ENCODE data around the gene SIGMAR1.
A peak's percentile ranks its signal among the peaks of the same experiment; 100 is the strongest.
"Not testable (repeated sequence)": the region's sequence is repeated elsewhere in the genome, so short reads cannot be mapped to it uniquely, and the experiment has no call there.

SIGMAR1 gene

DNA sequence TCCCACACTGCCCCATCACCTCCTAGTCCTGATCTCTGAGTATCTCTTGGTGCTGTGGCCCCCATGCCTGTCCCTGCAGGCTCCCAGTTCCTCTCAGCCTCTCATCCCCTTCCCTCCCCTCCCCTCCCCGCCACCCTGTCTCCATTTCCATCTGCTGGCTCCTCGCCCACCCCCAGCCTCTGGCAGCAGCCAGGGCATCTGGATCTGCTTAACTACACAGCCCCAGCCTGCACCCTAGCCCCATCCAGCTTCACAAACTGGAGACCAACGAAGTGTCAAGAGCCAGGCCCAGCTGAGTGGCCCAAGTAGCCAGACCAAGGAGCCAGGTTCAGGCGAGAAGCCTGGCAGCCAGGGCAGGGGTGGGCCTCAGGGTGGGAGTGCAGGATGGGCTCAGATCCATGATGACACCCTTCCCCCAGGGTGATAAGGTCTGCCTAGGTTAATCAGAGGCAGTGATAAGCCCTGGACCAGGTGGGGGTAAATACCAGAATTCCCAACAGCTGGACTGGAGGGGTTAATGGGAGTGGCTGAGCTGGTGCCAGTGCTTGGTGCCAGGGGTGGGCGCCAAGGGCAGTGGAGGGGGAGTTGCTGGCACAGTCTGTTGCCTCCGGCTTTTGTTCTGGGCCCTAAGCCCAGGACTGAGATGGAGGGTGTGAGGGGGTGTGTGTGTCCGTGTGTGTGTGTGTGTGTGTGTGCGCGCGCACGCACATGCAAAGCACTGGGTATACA is 16.9 kb upstream of the SIGMAR1 start:
- peak; percentile 88 for DNase-seq

DNA sequence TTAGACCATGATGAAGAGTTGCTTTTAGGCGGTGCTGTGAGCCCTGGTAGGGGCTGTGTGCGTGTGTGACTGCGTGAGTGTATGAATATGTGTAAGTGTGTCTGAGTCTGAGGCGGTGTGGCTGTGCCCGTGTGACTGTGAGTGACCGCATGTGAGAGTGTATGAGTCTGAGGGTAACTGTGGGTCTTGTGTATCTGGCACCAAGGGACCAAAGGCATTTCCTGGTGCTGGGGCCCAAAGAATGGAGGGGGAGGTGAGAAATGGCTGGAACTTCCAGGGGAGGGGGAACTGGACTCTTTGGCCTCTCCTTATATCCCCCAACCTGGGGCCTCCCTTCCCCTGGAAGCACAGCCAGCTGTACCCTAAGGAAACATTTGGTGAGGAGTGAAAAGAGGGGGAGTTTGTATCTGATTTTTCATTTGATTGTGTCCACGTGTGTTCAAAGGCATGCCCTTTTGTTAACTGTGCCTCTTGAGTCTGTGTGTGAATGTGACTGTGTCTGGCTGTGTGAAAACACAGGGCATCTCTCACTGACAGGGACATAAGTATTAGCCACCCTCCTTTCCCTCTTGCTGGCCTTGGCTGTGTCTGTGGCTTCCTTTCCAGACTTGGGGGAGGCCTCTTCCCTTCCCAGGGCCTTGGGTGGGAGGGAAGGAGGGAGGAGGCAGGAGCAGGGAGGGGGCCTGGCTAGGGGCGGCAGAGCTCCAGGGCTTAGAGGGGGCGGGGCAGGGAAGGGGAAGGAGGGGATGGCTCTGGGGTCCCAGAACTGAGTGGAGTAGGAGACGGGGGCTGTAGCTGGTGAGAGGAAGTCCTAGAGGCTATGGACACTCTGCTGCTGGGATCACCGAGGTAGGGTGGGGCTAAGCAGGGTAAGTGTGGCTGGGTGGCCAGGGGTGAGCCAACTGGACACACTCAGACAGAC is 15.8 kb upstream of the SIGMAR1 start:
- peak; percentile 68 for DNase-seq

DNA sequence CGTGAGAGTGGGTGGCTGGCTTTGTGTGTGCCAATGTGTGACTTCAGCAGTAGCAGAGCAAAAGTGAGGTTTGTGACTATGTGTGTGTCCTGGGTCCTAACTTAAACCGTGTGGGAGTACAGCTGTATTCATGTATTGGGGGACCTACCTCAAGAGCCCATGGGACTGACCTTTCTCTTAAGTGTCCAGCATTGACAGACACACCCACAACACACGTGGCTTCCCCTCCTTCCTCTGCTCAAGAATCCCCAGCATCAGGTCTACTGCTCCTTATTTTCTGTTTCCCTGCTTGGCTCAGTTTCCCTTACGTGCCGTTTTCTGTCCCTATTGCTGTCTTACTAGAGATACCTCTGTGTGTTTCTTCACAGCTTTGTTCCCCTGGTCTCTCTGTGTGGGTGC is 15.0 kb upstream of the SIGMAR1 start:
- no peak for DNase-seq

DNA sequence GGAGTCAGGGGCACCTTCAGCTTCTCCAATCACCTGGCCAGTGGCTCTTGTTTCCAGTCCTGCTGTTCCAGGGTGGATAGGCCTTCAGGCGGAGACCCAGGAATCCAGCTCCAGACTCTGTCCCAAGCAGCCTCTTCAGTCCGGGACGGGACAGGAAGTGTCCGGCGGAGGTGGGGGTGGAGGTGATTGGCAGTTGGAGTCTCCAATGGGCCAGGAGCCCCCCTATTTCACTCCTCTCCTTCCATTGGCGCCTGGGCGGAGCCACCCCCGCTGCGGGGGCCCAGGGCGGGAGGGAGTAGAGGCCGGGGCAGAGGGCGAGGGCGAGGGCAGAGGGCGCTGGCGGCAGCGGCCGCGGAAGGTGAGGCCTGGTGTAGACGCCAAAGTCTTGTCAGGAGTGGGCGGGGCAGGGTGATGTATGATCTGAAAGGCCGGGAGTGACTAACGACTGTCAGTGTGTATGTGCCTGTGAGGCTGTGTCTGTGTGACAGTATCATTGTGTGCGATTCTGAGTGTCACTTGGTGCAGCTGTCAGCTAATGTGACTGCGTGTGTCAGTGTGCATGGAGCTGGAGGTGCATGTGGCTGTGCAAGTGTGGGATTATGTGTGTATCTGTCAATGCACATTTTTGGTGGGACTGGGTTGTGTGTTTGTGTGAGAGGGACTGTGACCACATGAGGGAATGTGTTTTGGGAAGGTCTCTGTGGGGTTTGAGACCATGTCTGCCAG is 14.5 kb upstream of the SIGMAR1 start, which contains the start of gene IL11RA:
Gene IL11RA (plus strand): TSS at position 310 of the 726 bp plus-strand sequence. CDS start 3,033 bp downstream, outside the sequence.
- DNase-seq: peak; percentile 82

DNA sequence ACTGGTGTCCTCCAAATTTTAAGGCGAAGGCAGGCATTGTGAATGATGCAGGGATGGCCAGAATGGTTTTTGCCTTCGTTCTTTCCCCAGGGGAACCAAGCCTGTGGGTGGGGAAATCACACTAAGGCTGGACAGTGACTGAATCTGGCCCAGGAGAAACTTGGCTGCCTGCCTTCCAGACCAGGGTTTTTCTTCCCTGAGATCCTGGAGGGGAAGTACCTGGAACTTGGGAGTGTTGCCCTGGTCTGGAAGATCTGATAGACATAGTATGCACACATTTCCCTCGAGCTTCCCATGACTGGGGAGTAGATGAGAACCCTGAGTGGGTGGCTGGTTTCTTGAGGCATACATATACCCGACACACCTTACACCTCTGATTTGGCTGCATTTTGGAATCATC is 13.7 kb upstream of the SIGMAR1 start:
- no peak for DNase-seq

DNA sequence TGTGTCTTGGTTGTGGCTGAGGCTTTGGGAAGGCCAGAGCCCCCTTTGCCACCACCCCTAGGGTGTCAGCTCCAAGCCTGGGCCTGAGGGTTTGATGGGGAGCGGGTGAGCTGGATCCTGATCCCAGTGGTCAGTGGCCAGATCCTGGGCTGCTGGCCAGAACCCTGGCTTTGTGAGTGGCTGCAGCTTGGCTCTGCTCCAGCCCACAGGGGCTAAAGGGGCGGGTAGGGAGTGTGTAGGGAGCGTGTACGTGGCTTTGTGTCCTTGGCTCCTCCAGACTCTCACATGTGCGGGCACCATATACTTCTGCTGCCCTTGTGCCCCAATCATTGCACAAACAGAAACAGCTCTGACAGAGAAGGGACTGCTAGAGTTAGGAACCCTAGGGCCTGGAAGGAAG is 13.2 kb upstream of the SIGMAR1 start:
- no peak for DNase-seq

DNA sequence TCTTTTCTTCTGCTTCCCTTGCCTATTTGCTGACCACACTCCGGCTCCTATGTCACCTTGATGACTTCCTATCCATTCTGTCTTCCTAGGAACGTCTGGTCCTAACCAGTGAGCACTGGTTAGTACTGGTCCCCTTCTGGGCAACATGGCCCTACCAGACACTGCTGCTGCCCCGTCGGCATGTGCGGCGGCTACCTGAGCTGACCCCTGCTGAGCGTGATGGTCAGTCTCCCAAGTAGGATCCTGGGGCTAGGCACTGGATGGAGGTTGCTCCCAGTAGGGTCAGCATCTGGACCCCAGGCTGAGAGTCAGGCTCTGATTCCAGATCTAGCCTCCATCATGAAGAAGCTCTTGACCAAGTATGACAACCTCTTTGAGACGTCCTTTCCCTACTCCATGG is 11.1 kb upstream of the SIGMAR1 start:
- no peak for DNase-seq

DNA sequence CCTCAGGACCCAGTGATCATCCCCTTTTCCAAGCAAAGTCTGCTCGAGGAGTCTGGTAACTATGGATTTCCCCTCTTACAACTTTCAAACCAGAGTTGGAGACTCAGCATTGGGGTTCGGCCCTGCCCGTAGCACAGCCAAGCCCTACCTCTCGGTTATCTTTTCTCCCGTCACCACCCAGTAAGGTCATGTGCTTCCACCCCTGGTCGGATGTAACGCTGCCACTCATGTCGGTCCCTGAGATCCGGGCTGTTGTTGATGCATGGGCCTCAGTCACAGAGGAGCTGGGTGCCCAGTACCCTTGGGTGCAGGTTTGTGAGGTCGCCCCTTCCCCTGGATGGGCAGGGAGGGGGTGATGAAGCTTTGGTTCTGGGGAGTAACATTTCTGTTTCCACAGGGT is 10.1 kb upstream of the SIGMAR1 start:
- no peak for DNase-seq

DNA sequence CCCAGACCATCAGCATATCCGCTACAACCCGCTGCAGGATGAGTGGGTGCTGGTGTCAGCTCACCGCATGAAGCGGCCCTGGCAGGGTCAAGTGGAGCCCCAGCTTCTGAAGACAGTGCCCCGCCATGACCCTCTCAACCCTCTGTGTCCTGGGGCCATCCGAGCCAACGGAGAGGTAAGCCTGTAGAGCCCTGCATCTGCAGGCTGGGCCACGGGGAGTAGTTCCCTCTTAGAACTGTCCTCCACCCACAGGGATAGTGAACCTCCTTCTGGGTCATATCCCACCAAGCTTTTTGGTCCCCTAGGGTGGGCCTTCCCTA is 9.5 kb upstream of the SIGMAR1 start:
- no peak for DNase-seq

DNA sequence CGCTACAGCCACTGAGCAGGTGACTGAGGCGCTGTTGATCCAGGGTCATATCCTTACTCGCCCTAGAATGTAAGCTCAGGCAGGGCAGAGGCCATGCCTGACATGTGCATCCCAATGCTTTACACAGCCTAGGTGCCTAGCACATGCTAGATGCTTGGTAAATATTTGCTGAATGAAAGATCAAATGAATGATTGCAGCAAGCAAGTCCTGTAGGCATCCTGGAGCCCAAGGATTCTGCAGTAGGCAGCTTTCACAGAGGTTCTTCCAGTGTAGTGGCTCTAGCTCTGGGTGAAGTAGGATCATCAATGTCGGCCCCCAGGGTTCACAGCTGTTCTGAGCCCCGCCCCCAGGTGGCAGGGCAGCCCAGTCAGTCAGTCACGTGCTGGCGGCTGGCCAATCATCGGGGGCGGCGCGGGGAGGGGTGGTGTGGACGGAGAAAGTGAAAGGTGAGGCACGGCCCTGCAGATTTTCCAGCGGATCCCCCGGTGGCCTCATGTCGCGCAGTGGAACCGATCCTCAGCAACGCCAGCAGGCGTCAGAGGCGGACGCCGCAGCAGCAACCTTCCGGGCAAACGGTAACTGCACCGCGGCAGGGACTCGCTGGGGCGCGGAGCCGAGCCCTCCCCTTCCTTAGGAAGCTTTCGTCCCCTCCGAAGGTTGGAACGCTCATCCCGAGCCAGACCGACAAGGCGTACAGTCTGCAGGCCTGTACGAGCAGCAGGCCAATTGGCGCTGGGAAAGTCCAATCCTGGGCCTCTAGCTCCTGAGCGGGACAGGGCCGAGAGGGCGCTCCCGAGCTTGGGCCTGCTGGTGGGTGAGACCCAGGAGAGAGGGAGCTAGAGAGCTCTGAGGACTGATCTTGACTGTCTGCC is 8.9 kb upstream of the SIGMAR1 start, which contains the start of gene GALT:
Gene GALT (plus strand): TSS at position 465 of the 873 bp plus-strand sequence. CDS start 30 bp downstream, at position 495.
- DNase-seq: peak; percentile 85

DNA sequence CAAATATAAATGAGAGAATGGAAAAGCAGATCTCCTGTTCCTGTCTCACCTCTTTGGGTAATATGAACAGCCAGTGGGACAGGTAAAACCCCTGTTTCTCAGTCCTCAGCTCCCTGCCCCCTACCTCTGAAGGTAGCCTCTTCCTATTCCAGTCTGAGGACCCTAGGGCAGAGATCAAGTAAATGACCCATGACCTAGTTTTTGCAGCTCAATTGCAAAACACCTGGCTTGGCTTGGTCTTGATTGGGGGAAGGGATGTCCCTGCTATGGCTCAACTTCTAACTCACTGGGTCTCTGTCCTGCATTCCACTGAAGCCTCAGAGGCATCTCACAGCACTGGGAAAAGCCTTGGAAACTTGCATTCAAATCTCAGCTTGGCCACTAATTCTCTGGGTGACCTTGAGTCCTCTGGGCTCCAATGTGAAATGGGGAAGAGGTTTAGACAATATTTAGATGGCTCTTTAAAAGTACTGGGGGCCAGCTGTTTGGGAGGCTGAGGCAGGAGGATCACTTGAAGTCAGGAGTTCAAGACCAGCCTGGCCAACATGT is 7.3 kb upstream of the SIGMAR1 start:
- DNase-seq: no peak

DNA sequence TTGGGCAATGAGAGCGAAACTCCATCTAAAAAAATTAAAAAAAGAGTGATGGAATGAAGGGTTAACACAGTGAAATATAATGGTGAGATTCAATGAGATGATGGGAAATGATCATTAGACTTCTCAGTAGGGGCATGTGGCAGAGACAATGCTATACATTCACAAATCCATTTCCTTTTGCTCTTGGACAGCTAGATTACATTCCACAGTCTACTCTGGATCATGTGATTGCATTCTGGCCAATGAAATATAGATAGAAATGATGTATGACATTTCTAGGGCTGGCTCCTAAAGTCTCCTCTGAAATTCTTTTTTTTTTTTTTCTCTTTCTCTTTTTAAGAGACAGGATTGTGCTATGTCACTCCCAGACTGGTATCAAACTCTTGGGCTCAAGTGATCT is 5.1 kb upstream of the SIGMAR1 start:
- no peak for DNase-seq

DNA sequence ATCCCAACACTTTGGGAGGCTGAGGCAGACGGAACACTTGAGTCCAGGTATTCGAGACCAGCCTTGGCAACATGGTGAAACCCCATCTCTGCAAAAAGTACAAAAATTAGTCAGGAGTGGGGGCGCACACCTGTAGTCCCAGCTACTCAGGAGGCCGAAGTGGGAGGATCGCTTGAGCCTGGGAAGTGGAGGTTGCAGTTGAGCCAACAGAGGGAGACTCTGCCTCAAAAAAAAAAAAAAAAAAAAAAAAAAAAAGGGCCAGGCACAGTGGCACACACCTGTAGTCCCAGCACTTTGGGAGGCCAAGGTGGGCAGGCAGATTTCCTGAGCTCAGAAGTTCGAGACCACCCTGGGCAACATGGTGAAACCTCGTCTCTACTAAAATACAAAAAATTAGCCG is 1.7 kb upstream of the SIGMAR1 start:
- DNase-seq: not testable (repeated sequence)

DNA sequence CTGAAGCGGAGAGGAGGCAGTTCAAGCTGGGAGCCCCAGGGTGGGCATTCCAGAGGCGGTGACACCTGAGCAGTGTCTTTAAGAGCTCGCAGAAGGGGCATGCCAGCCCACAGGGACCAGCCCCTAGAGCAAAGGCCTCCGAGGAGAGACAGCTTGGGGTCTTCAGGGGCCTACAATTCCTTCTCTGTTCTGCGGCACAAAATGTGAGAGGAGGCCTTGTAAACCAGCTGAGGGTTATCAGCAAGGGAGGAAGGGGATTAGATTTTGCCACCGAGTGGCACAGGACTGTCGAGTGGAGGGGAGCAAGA is 505 bp upstream of the SIGMAR1 start:
- no peak for DNase-seq

DNA sequence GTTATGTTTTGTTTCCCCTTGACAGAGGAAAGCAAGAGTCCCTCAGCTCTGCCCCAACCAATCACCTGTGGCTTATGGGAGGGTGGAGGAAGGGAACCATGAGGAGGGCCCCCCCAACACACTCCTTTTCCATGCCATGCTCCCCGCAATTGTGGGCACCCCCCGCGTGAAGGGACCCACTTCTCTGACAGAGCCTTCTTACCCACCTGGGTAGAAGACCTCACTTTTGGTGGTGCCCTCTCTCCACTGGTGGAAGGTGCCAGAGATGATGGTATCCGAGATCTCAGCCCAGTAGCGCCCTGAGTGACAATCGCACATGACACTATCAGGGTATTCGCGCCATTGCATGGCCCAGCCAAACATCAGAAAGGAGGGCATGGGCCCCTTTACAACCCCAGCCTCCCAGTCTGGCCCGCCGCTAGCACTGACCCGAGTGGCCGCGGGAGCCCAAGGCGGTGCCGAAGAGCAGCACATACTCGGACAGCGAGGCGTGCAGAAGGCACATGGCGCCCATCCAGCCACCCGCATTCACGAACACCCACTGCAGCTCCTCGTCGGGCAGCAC is 714 bp downstream of the SIGMAR1 start:
- no peak for DNase-seq

DNA sequence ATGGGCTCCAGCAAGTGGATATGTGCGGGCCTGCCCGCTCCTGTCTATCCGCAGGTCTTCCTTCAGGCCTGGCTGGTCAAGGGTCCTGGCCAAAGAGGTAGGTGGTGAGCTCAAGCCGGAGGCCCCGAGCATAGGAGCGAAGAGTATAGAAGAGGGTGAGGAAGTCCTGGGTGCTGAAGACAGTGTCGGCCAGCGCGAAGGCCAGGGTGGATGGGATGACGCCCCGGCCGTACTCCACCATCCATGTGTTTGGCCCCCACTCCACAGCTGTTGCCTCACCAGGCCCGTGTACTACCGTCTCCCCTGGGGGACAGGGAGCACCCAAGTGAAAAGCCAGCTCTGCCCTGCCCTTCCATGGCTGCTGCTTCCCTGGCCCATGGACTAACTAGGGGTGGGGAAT is 2.0 kb downstream of the SIGMAR1 start:
- no peak for DNase-seq

DNA sequence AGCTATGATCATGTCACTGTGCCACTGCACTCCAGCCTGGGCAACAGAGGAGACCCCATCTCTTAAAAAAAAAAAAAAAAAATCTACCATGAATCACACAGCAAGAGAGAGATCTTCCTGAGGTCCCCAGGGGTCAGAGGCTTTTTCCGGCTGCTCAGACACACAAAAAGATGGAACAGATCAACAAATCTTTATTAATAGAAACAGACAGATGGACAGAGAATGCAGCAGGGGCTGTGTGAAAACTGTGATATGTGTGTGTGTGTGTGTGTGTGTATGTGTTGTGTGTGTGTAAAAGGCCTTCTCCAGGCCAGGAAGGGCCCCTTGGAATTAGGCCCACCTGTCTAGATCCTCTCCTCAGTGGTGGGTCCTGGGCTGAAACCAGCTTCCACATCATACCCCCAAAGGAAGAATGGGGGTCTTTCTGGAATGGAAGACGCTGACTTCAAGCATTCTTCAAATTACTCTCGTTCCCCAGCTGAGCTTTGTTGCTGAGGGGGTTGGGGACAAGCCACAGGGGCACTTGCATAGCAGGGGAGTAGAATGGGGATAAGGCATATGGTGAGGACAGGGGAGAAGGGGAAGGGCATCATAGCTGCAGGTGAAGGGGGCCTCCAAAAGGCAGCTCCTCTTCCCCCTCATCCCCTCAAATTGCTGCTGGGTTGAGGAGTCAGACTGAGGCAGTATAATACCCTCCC is 2.9 kb downstream of the SIGMAR1 start:
- no peak for DNase-seq

DNA sequence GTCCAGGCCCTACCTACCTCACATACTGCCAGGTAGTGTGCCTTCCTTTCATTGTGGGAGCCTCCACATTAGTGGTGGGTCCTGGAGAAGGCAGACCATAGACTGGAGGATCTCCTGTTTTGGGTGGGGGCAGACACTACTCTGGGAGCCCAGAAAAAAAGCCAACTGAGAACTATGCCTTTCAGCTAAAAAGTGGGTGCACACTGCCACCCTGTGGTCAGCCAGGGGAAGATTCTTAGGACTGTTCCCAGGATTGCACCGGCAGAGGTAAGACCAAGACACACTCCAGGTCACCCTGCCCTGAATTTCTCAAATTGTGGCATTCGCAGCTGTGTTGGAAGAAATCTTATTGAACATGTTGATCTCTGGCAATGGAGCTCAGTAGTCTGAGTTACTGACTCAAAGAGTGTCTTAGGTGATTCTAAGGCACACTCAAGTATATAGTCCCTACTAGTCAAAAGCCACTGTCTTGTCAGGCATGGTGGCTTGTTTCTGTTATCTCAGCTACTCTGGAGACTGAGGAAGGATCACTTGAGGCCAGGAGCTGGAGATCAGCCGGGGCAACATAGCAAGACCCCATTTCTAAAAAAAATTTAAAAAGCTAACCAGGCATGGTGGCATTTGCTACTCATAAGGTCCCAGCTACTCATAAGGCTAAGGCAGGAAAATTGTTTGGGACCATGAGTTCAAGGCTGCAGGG is 3.6 kb downstream of the SIGMAR1 start:
- peak; percentile 52 for DNase-seq

DNA sequence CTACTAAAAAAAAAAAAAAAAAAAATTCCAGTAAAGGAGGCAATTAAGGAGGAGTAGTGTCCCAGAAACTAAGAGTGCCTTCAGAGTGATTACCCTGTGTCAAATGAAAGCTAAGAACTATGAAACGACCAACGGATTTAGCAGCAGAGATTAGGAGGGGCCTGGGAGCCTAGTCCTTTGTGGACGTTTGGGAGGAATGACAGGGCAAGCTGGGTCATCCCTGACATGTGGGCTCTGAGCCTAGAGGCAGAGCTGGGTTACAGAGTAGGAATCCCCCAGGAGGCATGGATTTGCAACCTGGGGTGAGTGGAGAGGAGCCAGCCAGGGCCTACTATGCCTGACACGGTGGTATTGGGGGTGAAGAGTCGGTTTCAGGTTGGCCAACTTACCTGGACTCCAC is 4.4 kb downstream of the SIGMAR1 start:
- no peak for DNase-seq

DNA sequence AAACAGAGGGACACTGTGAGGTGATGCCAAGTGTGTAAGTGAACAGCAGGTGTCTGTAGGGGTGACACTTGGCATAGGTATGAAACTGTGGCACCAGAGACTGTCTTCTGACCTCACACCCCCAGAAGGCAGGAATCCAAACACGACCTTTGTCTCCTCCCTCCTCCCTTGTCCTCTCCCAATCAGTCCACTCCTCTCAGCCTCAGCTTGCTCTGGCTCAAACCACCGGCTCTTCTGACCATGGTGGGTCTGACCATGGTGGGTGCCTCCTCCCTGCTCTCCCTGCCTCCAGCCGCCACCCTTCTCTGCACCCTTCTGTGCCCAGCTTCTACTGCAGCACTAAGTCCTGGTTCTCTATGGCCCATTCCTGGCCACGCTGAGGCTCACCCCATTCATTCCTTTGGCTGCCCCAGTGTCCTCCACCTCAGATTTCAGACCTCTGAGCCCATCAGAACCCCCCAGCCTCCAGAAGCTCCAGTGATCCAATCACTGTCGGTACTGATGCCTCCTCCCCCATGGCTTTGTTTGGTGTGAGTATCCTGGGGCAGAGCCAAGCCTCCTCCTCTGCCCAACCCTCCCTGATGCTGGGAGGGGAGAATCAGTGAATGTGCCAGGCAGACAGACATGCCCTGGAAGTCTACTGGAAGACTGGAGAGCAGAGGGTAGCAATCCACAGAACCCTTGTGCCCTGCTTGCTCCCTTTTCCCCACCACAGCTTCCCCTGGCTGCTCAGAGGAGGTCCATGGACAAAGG is 7.0 kb downstream of the SIGMAR1 start:
- no peak for DNase-seq

Data from fibroblast of skin of abdomen (primary cell).